Gastrocnemius medialis (tissue), 4 donors: ENCODE measurements around the gene PDSS2.

Source experiments
- POLR2A ChIP-seq, 2 donors: fragments of 450-650 bp; IDR thresholded peaks; one replicate each; pipeline ENCODE4 v1.6.1; 2017; ENCODE audit warnings: antibody characterized with exemption in 2 of 2, mild to moderate bottlenecking in 2 of 2, moderate library complexity in 2 of 2
- TF ChIP-seq, protein P1 (sequence below), 5 experiments: fragments of 450-650 bp in 3 of 5; fragments of 200-600 bp in 2 of 5; sonication (generic) in 2 of 5; IDR thresholded peaks in 4 of 5; conservative IDR thresholded peaks in 1 of 5; 1 replicate in 4 of 5; 2 replicates in 1 of 5; pipeline ENCODE4 v1.5.1; 2016 to 2019; ENCODE audit warnings: antibody characterized with exemption in 5 of 5, mild to moderate bottlenecking in 3 of 5, moderate library complexity in 3 of 5

DNA sequence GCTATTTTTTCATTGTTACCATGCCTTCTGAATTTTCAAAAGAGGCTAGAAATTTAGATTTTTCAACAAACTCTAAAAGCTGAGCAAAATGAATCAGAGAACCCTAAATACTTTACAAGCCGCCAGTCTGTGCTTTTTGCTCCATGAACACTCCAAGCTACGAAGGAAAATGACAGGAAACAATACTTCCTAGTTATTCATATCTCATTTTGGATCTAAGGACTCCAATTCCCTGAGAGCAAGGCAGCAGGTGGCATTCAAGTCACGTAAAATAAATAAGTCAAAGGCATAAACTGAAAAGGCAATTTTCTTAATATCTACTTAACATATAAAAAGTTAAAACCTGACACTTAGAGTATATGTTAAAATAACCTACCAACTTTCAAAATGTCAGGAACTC is 50.6 kb downstream of the PDSS2 start:
- no peak for TF ChIP-seq POLR2A (IDR thresholded peaks at IDR 0.05)
- TF ChIP-seq, protein P1, sequence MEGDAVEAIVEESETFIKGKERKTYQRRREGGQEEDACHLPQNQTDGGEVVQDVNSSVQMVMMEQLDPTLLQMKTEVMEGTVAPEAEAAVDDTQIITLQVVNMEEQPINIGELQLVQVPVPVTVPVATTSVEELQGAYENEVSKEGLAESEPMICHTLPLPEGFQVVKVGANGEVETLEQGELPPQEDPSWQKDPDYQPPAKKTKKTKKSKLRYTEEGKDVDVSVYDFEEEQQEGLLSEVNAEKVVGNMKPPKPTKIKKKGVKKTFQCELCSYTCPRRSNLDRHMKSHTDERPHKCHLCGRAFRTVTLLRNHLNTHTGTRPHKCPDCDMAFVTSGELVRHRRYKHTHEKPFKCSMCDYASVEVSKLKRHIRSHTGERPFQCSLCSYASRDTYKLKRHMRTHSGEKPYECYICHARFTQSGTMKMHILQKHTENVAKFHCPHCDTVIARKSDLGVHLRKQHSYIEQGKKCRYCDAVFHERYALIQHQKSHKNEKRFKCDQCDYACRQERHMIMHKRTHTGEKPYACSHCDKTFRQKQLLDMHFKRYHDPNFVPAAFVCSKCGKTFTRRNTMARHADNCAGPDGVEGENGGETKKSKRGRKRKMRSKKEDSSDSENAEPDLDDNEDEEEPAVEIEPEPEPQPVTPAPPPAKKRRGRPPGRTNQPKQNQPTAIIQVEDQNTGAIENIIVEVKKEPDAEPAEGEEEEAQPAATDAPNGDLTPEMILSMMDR (IDR thresholded peaks at IDR 0.05 in 4 of 5, conservative IDR thresholded peaks at IDR 0.05 in 1 of 5), result no peak
